PC-9 (cell line): ENCODE measurements around the gene CRADD. TPM values are rescaled to one million over a fixed set of nuclear protein-coding genes. Genes with fewer than 3 reads are reported as not detected.

ENCODE experiments used
- BruUV-seq: library from RNA; stranded (reverse); fragments of 400-500 nt; replicated peaks from 2 replicates; lab custom pipeline; 2021; lab: Mats Ljungman, UMichigan
- CTCF ChIA-PET: fragments of 300-600 bp; sonication (Branson Sonifier 250); formaldehyde crosslinking; loops from one replicate; lab custom pipeline; 2022; ENCODE audit warnings: antibody characterized with exemption; lab: Charles Lee
- POLR2A ChIA-PET: fragments of 300-600 bp; sonication (Branson Sonifier 250); formaldehyde crosslinking; loops from one replicate; lab custom pipeline; 2022; ENCODE audit warnings: antibody characterized with exemption; ENCODE audit not compliant: unreplicated experiment; lab: Charles Lee
- DNase-seq, 2 experiments: peaks; one replicate each; pipeline versions ENCODE4 v3.0.0 to v3.0.0-alpha.2; 2015 to 2022; ENCODE audit warnings: mixed read lengths in 1 of 2
- H2AFZ ChIP-seq: fragments of 200-600 bp; sonication (generic); 2 replicates; pipeline ENCODE4 v1.8.1; 2017; ENCODE audit warnings: antibody characterized with exemption
- H3F3A ChIP-seq: fragments of 200-600 bp; sonication (generic); 2 replicates; pipeline ENCODE4 v1.8.1; 2017; ENCODE audit warnings: antibody characterized with exemption, mild to moderate bottlenecking, low read depth; ENCODE audit not compliant: insufficient read depth
- H3K27ac ChIP-seq: fragments of 200-600 bp; sonication (generic); 2 replicates; pipeline ENCODE4 v1.6.1; 2016; ENCODE audit warnings: mixed run types
- H3K27me3 ChIP-seq: fragments of 200-600 bp; sonication (generic); 2 replicates; pipeline ENCODE4 v1.6.1; 2016; ENCODE audit warnings: low read depth, mixed run types; ENCODE audit not compliant: insufficient read depth
- H3K36me3 ChIP-seq: fragments of 200-600 bp; sonication (generic); 2 replicates; pipeline ENCODE4 v1.6.1; 2016; ENCODE audit warnings: low read depth, mixed run types
- H3K4me1 ChIP-seq: fragments of 200-600 bp; sonication (generic); replicated peaks from 2 replicates; pipeline ENCODE4 v1.6.1; 2016; ENCODE audit warnings: mixed run types; ENCODE audit not compliant: insufficient read depth
- H3K4me2 ChIP-seq: fragments of 200-600 bp; sonication (generic); 2 replicates; pipeline ENCODE4 v1.6.1; 2017; ENCODE audit warnings: mixed run types
- H3K4me3 ChIP-seq: fragments of 200-600 bp; sonication (generic); 2 replicates; pipeline ENCODE4 v1.6.1; 2016; ENCODE audit warnings: mixed run types
- H3K79me2 ChIP-seq: fragments of 200-600 bp; sonication (generic); 2 replicates; pipeline ENCODE4 v1.6.1; 2017; ENCODE audit warnings: low read depth, mixed run types
- H3K9me2 ChIP-seq: fragments of 200-600 bp; sonication (generic); 2 replicates; pipeline ENCODE4 v1.8.1; 2017; ENCODE audit warnings: mild to moderate bottlenecking; ENCODE audit not compliant: insufficient read depth
- H3K9me3 ChIP-seq: fragments of 200-600 bp; sonication (generic); 2 replicates; pipeline ENCODE4 v1.8.1; 2016; ENCODE audit warnings: low read depth; ENCODE audit not compliant: insufficient read depth
- H4K20me1 ChIP-seq: fragments of 200-600 bp; sonication (generic); 2 replicates; pipeline ENCODE4 v1.8.1; 2017; ENCODE audit not compliant: insufficient read depth
- EZH2 ChIP-seq: fragments of 200-600 bp; sonication (generic); IDR thresholded peaks from 2 replicates; pipeline ENCODE4 v1.8.0; 2017; ENCODE audit warnings: antibody characterized with exemption, low read depth
- intact Hi-C: fragments of 100-400 bp; cut with micrococcal nuclease; formaldehyde crosslinking; loops from one replicate; pipeline ENCODE4 v1.10.0; 2022; ENCODE audit not compliant: unreplicated experiment
- total RNA-seq: library from RNA; stranded (reverse); gene quantifications from 2 replicates; pipeline ENCODE4 v1.2.3, GENCODE V29; 2021
- TF ChIP-seq, protein P1 (sequence below): fragments of 200-600 bp; sonication (generic); conservative IDR thresholded peaks from 2 replicates; pipeline ENCODE4 v1.6.1; 2017; ENCODE audit warnings: mixed run types, antibody characterized with exemption, mild to moderate bottlenecking, moderate library complexity

The CRADD gene
- total RNA-seq, 1 experiment from 2014 or later = 7.6 TPM

DNA sequence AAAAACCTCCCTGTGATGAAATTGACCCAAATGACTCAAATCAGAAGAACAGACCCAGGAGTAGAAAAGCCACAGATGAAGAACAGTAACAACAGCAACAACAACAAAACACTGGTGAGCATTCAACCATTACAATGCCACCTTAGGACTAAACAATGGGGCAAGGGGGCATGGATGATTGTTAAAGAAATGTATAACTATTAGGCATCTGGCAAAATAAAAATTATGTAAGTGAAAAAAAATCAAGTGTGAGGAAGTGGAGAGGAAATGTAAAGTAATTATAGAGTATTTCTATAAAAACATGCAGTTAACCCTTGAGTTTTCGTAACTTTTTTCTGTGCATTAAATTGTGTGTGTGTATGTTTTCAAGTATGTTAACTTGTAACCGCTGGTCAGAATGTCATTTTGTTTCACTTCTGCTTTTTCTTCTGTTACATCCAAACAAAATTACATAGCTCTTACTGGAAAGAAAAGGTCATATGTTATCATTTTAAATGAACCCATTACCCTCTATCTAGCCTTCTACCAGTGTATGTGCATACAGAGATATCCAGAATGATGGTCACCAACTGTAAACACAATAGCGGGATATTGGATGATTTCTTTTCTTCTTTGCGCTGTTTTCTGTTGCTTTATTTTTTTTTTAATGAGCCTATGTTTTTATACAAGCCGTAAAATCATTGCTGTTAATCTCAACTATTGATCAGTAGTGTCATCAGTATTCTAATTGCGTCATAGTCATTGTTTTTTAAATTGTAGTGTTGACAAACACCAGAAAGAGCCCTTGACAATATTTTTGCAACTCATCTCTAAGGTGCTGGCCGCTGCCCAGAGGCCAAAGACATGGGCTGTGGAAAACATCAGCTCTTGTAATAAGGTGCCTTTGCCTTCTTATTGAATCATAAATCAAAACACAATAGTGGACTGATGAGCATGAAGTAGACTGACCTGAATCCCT is 170.6 kb downstream of the CRADD start:
- Histone ChIP-seq H3K9me2 (no peaks in the 10 kb centered on the region), H3K36me3 (no peaks in the 10 kb centered on the region), H3F3A (no peaks in the 10 kb centered on the region), H3K4me1 (no peaks in the 10 kb centered on the region), H3K27me3 (no peaks in the 10 kb centered on the region), H4K20me1 (no peaks in the 10 kb centered on the region), H3K4me3 (no peak overlapping the region), H3K27ac (no peak overlapping the region), H3K4me2 (no peak overlapping the region), H2AFZ (no peak overlapping the region), H3K9me3 (no peaks in the 10 kb centered on the region), H3K79me2 (no peaks in the 10 kb centered on the region)
- POLR2A ChIA-PET = no interaction called here
- CTCF ChIA-PET = no interaction called here
- TF ChIP-seq EZH2 = no peak
- TF ChIP-seq, protein P1, sequence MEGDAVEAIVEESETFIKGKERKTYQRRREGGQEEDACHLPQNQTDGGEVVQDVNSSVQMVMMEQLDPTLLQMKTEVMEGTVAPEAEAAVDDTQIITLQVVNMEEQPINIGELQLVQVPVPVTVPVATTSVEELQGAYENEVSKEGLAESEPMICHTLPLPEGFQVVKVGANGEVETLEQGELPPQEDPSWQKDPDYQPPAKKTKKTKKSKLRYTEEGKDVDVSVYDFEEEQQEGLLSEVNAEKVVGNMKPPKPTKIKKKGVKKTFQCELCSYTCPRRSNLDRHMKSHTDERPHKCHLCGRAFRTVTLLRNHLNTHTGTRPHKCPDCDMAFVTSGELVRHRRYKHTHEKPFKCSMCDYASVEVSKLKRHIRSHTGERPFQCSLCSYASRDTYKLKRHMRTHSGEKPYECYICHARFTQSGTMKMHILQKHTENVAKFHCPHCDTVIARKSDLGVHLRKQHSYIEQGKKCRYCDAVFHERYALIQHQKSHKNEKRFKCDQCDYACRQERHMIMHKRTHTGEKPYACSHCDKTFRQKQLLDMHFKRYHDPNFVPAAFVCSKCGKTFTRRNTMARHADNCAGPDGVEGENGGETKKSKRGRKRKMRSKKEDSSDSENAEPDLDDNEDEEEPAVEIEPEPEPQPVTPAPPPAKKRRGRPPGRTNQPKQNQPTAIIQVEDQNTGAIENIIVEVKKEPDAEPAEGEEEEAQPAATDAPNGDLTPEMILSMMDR = no peak
- no peak for DNase-seq
- no TSS peak for BruUV-seq
- intact Hi-C loops = no loop called here

- H3K4me1 ChIP-seq = no peaks in the 10 kb centered on the region
- H3K9me2 ChIP-seq = no peaks in the 10 kb centered on the region
- no peak for DNase-seq
- no peak overlapping the region for H3K4me3 ChIP-seq
- no peaks in the 10 kb centered on the region for H4K20me1 ChIP-seq
- ChIA-PET CTCF (no interaction called here), POLR2A (no interaction called here)
- no peaks in the 10 kb centered on the region for H3K79me2 ChIP-seq
- intact Hi-C loops = no loop called here
- H3F3A ChIP-seq = no peaks in the 10 kb centered on the region
- no peak overlapping the region for H2AFZ ChIP-seq
- H3K9me3 ChIP-seq = no peaks in the 10 kb centered on the region
- no peaks in the 10 kb centered on the region for H3K27me3 ChIP-seq
- H3K27ac ChIP-seq = no peak overlapping the region
- no peak for TF ChIP-seq EZH2
- TF ChIP-seq, protein P1 = no peak
- no TSS peak for BruUV-seq
- H3K4me2 ChIP-seq = no peak overlapping the region
- no peaks in the 10 kb centered on the region for H3K36me3 ChIP-seq
Measured at GRCh38 chr12:93848523-93849101, 171.4 kb downstream of the CRADD start.

GRCh38 chr12:93849946-93850345 is 172.8 kb downstream of the CRADD start:
- H2AFZ ChIP-seq = no peak overlapping the region
- H3K4me1 ChIP-seq = no peaks in the 10 kb centered on the region
- H3K27me3 ChIP-seq = no peaks in the 10 kb centered on the region
- POLR2A ChIA-PET = no interaction called here
- H3K4me2 ChIP-seq = no peak overlapping the region
- H3K27ac ChIP-seq = no peak overlapping the region
- no peak for DNase-seq
- CTCF ChIA-PET = no interaction called here
- TF ChIP-seq, protein P1 = no peak
- TF ChIP-seq EZH2 = no peak
- BruUV-seq = no TSS peak
- no peaks in the 10 kb centered on the region for H4K20me1 ChIP-seq
- intact Hi-C loops = no loop called here
- no peaks in the 10 kb centered on the region for H3K79me2 ChIP-seq
- no peaks in the 10 kb centered on the region for H3K36me3 ChIP-seq
- H3F3A ChIP-seq = no peaks in the 10 kb centered on the region
- H3K9me3 ChIP-seq = no peaks in the 10 kb centered on the region
- no peak overlapping the region for H3K4me3 ChIP-seq
- no peaks in the 10 kb centered on the region for H3K9me2 ChIP-seq
